ENCODE measurements around the gene TBC1D22A. TPM values are rescaled to one million over a fixed set of nuclear protein-coding genes. Genes with fewer than 3 reads are reported as not detected.

Gene TBC1D22A
- total RNA-seq, 1 donor from 2014 or later: 23.2 TPM

DNA sequence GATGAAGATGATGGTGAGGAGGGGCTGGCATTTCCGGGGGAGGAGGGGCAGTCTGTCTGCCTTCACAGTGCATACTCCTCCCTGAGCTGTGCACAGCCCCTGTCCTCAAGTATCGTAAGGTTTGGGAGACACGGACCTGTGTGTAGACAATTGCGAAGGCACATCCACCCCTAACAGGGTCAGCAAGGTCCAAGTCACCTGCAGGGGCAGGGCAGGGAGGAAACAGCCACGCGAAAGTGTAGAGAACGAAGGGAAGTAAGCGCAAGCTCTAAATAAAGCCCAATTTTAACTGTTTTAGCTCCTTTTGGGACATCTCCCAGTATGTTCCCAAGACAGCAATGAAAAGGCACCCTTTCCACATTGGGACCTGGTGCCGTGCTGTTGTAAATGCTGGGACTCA, 448.2 kb downstream of the TBC1D22A start:
- Mint-ChIP-seq H3K4me3 (ENCODE audit: low read depth) (no peak overlapping the region), H3K27ac (no peak overlapping the region), H3K4me1 (ENCODE audit: low read depth) (no peaks in the 10 kb centered on the region), H3K9me3 (ENCODE audit: low read depth) (peaks cover 26% of the 10 kb centered on the region), H3K36me3 (ENCODE audit: insufficient read depth) (peaks cover 6% of the 10 kb centered on the region), H3K27me3 (no peaks in the 10 kb centered on the region)
- no peak for DNase-seq (ENCODE audit: low spot score, unreplicated experiment)
- TF ChIP-seq, protein P1, sequence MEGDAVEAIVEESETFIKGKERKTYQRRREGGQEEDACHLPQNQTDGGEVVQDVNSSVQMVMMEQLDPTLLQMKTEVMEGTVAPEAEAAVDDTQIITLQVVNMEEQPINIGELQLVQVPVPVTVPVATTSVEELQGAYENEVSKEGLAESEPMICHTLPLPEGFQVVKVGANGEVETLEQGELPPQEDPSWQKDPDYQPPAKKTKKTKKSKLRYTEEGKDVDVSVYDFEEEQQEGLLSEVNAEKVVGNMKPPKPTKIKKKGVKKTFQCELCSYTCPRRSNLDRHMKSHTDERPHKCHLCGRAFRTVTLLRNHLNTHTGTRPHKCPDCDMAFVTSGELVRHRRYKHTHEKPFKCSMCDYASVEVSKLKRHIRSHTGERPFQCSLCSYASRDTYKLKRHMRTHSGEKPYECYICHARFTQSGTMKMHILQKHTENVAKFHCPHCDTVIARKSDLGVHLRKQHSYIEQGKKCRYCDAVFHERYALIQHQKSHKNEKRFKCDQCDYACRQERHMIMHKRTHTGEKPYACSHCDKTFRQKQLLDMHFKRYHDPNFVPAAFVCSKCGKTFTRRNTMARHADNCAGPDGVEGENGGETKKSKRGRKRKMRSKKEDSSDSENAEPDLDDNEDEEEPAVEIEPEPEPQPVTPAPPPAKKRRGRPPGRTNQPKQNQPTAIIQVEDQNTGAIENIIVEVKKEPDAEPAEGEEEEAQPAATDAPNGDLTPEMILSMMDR (IDR thresholded peaks at IDR 0.05; ENCODE audit: unreplicated experiment): no peak

DNA sequence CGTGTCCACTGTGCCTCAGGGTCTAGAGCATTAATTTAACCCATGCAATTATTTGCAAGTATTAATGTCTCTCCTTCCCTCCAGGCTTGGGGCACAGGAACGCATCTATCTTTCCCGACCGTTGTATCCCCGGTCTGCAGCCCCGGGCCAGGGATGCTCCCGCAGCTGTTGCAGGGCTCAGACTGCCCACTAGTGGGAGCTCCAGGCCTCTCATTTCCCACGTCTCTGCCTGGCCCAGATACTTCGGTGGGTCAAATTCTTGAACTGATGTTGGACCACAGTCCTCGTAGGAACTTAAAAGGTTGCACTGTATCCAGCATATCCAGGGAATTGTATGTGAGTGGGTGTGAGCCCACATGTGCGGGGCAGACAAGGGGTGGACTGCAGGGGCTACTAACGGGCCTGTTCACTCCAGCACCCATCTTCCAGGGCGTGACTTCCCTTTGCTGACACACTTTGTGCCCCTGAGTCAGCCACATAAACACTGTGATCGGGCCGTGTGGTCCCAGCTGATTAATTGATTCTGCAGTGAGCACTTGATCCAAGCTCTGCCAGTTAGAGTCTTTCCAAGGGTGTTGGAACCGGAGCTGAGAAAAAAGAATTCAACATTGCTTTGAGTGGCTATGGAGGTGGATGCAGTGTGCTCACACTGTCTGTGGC, 451.3 kb downstream of the TBC1D22A start:
- Mint-ChIP-seq H3K4me1 (ENCODE audit: low read depth) (no peaks in the 10 kb centered on the region), H3K27ac (no peak overlapping the region), H3K9me3 (ENCODE audit: low read depth) (peaks cover 39% of the 10 kb centered on the region), H3K4me3 (ENCODE audit: low read depth) (no peak overlapping the region), H3K27me3 (no peaks in the 10 kb centered on the region), H3K36me3 (ENCODE audit: insufficient read depth) (peaks cover 6% of the 10 kb centered on the region)
- TF ChIP-seq, protein P1 (IDR thresholded peaks at IDR 0.05; ENCODE audit: unreplicated experiment): no peak
- DNase-seq (ENCODE audit: low spot score, unreplicated experiment): peak; percentile 6

DNA sequence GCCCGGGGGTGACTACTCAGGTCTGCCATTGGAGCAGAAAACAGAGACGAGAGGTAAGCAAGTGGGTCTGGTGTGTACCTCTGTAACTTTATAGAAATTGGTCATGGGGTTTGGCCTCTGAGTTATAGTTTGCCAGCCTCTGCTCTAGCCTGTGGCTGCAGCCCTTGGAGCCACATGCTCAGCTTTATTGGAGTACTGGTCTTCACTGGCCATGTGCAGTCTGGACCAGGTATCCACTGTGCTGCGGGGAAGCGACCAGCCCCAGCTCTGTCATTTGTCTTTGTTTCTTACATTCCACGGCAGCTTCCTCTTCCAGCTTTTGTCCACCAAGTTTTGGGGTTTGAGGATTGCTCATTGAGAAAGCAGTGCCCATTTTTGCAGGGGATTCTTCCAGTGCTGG, 453.4 kb downstream of the TBC1D22A start:
- Mint-ChIP-seq H3K27me3 (no peaks in the 10 kb centered on the region), H3K4me3 (ENCODE audit: low read depth) (no peak overlapping the region), H3K36me3 (ENCODE audit: insufficient read depth) (peaks cover 8% of the 10 kb centered on the region), H3K9me3 (ENCODE audit: low read depth) (peaks cover 43% of the 10 kb centered on the region), H3K27ac (no peak overlapping the region), H3K4me1 (ENCODE audit: low read depth) (no peaks in the 10 kb centered on the region)
- TF ChIP-seq, protein P1 (IDR thresholded peaks at IDR 0.05; ENCODE audit: unreplicated experiment): no peak
- DNase-seq (ENCODE audit: low spot score, unreplicated experiment): peak; percentile 2

DNA sequence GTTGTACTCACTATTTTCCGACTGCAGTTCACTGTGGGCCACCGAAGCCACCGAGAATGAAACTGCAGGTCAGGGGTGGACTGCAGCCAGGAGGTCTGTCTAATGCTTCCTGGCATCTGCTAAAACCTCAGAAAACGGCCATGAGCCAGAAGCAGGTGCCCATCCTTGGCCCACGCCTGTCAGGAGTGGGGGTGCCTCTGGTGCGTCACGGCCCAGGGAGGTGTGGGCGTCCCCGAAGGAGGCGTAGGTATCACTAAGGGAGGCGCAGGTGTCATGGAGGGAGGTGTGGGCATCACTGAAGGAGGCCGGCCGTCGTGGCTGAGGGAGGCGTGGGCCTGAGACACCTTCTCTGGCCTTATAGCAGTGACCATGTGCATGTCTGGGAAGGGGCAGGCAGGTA, 456.2 kb downstream of the TBC1D22A start:
- no peaks in the 10 kb centered on the region for H3K27me3 Mint-ChIP-seq
- H3K4me3 Mint-ChIP-seq (ENCODE audit: low read depth): no peak overlapping the region
- H3K9me3 Mint-ChIP-seq (ENCODE audit: low read depth): peaks cover 46% of the 10 kb centered on the region
- TF ChIP-seq, protein P1 (IDR thresholded peaks at IDR 0.05; ENCODE audit: unreplicated experiment): no peak
- H3K4me1 Mint-ChIP-seq (ENCODE audit: low read depth): no peaks in the 10 kb centered on the region
- H3K27ac Mint-ChIP-seq: no peak overlapping the region
- no peak for DNase-seq (ENCODE audit: low spot score, unreplicated experiment)
- H3K36me3 Mint-ChIP-seq (ENCODE audit: insufficient read depth): peaks cover 1% of the 10 kb centered on the region

DNA sequence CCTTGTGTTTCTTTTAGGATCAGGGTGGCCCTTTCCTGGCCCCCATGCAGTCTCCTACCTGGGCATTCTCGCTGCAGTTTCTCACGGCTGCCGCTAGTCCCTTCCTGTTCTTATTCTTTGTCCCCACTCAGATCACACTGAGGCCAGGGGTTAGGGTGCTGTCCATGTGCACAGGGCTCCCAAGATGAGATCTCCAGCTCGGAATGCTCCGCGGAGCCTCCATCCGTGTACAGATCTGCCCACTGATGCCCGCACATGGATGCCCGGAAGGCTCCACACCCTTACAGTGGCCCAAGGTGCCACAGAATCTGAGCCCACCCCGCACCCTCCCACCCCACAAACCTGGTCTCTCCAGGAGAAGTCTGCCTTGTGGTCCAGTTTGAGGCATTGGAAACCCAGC, 457.3 kb downstream of the TBC1D22A start:
- peaks cover 1% of the 10 kb centered on the region for H3K36me3 Mint-ChIP-seq (ENCODE audit: insufficient read depth)
- H3K27me3 Mint-ChIP-seq: no peaks in the 10 kb centered on the region
- no peak overlapping the region for H3K4me3 Mint-ChIP-seq (ENCODE audit: low read depth)
- TF ChIP-seq, protein P1 (IDR thresholded peaks at IDR 0.05; ENCODE audit: unreplicated experiment): no peak
- H3K27ac Mint-ChIP-seq: no peak overlapping the region
- DNase-seq (ENCODE audit: low spot score, unreplicated experiment): peak; percentile 0
- peaks cover 45% of the 10 kb centered on the region for H3K9me3 Mint-ChIP-seq (ENCODE audit: low read depth)
- H3K4me1 Mint-ChIP-seq (ENCODE audit: low read depth): no peaks in the 10 kb centered on the region

Data from progenitor cell of endocrine pancreas (in vitro differentiated cells).